Smooth muscle cell (in vitro differentiated cells): ENCODE measurements around the gene VDR. TPM values are rescaled to one million over a fixed set of nuclear protein-coding genes. Genes with fewer than 3 reads are reported as not detected.

Source experiments
- DNase-seq: peaks from one replicate; lab custom pipeline; 2025; ENCODE audit not compliant: unreplicated experiment; lab: John Stamatoyannopoulos, UW
- H2AFZ ChIP-seq: fragments of 200-600 bp; sonication (generic); 2 replicates; pipeline ENCODE4 v1.6.0; 2016; ENCODE audit warnings: antibody characterized with exemption, low read depth, mild to moderate bottlenecking
- H3F3A ChIP-seq: fragments of 200-600 bp; sonication (generic); 2 replicates; pipeline ENCODE4 v1.6.0; 2017; ENCODE audit warnings: antibody characterized with exemption, low read depth
- H3K27ac ChIP-seq: fragments of 200-600 bp; sonication (generic); 2 replicates; pipeline ENCODE4 v1.5.1; 2016; ENCODE audit warnings: low read depth, mild to moderate bottlenecking
- H3K27me3 ChIP-seq: fragments of 200-600 bp; sonication (generic); 2 replicates; pipeline ENCODE4 v1.6.1; 2016; ENCODE audit warnings: low read depth, mild to moderate bottlenecking
- H3K36me3 ChIP-seq: fragments of 200-600 bp; sonication (generic); 2 replicates; pipeline ENCODE4 v1.5.1; 2016; ENCODE audit warnings: low read depth
- H3K4me1 ChIP-seq: fragments of 200-600 bp; sonication (generic); 2 replicates; pipeline ENCODE4 v1.5.1; 2016; ENCODE audit warnings: low read depth
- H3K4me2 ChIP-seq: fragments of 200-600 bp; sonication (generic); 2 replicates; pipeline ENCODE4 v1.6.0; 2016; ENCODE audit warnings: mild to moderate bottlenecking
- H3K4me3 ChIP-seq: fragments of 200-600 bp; sonication (generic); 2 replicates; pipeline ENCODE4 v1.5.1; 2016; ENCODE audit warnings: mild to moderate bottlenecking
- H3K79me2 ChIP-seq: fragments of 200-600 bp; sonication (generic); 2 replicates; pipeline ENCODE4 v1.6.0; 2016; ENCODE audit warnings: low read depth, mild to moderate bottlenecking
- H3K9ac ChIP-seq: fragments of 200-600 bp; sonication (generic); 2 replicates; pipeline ENCODE4 v1.6.0; 2016; ENCODE audit warnings: low read depth
- H3K9me3 ChIP-seq: fragments of 200-600 bp; sonication (generic); replicated peaks from 2 replicates; pipeline ENCODE4 v1.5.1; 2016; ENCODE audit warnings: low read depth
- H4K20me1 ChIP-seq: fragments of 200-600 bp; sonication (generic); 2 replicates; pipeline ENCODE4 v1.6.0; 2016; ENCODE audit warnings: low read depth
- WGBS: methylation state at CpG from one replicate; pipeline ENCODE4 v1.1.7; 2016; ENCODE audit warnings: low lambda C conversion rate; 5-methylcytosine and 5-hydroxymethylcytosine counted together
- polyA plus RNA-seq: library from polyadenylated mRNA; unstranded; fragments of >200 nt; fragmentation: Nextera tagmentation; extraction: Ambion mirVana; gene quantifications from 2 replicates; pipeline ENCODE4 v1.2.1, GENCODE V29; 2016
- total RNA-seq: library from RNA; depleted of rRNA; stranded (reverse); fragments of >200 nt; gene quantifications from 2 replicates; pipeline ENCODE4 v1.2.3, GENCODE V29; 2014
- TF ChIP-seq, protein P1 (sequence below): fragments of 200-600 bp; sonication (generic); IDR thresholded peaks from 2 replicates; pipeline ENCODE4 v1.5.1; 2017; ENCODE audit warnings: borderline replicate concordance, mild to moderate bottlenecking, antibody characterized with exemption; ENCODE audit not compliant: insufficient read depth, poor library complexity, severe bottlenecking

The VDR gene
- total and polyA plus RNA-seq, 2 experiments from 2014 or later, result 8.0 to 16.5 TPM

DNA sequence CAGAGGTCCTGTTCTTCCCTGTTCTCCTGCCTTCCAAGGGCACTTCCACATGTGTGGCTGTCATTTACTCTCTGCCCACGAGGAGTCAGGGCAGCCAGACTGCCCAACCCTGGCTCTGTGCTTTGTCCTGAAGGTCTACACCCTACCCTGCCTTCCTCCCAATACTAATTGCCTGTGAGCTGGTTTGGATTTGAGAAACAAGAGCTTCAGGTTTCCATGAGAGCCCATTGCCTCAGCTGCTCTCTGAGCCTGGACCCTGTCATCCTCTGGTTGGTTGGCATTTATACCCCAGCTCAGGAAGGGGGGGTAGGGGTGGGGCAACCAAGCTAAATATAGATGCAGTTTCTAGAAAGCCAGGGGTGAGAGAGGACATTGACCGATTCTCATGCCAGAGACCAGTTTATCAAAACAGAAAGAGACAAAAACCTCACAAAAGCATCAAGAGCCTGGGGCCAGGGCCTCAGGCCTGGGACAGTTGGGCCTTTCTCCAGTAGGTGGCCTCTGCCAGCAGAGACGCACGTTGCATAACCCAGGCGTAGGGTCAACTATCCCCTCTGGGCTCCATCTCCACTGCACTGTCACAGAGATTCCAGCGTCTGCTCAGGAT is 34.5 kb downstream of the VDR start:
- no peak for DNase-seq
- Histone ChIP-seq H3K27ac (no peak overlapping the region), H3K79me2 (no peaks in the 10 kb centered on the region), H3K27me3 (no peaks in the 10 kb centered on the region), H2AFZ (no peak overlapping the region), H3F3A (no peaks in the 10 kb centered on the region), H3K9ac (no peak overlapping the region), H3K36me3 (no peaks in the 10 kb centered on the region), H3K4me2 (no peak overlapping the region), H3K4me3 (no peak overlapping the region), H3K4me1 (no peaks in the 10 kb centered on the region), H4K20me1 (no peaks in the 10 kb centered on the region), H3K9me3 (no peaks in the 10 kb centered on the region)
- WGBS, result 32% methylated on average over 6 of the region's 6 CpGs
- TF ChIP-seq, protein P1, sequence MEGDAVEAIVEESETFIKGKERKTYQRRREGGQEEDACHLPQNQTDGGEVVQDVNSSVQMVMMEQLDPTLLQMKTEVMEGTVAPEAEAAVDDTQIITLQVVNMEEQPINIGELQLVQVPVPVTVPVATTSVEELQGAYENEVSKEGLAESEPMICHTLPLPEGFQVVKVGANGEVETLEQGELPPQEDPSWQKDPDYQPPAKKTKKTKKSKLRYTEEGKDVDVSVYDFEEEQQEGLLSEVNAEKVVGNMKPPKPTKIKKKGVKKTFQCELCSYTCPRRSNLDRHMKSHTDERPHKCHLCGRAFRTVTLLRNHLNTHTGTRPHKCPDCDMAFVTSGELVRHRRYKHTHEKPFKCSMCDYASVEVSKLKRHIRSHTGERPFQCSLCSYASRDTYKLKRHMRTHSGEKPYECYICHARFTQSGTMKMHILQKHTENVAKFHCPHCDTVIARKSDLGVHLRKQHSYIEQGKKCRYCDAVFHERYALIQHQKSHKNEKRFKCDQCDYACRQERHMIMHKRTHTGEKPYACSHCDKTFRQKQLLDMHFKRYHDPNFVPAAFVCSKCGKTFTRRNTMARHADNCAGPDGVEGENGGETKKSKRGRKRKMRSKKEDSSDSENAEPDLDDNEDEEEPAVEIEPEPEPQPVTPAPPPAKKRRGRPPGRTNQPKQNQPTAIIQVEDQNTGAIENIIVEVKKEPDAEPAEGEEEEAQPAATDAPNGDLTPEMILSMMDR, result peak; percentile 40

DNA sequence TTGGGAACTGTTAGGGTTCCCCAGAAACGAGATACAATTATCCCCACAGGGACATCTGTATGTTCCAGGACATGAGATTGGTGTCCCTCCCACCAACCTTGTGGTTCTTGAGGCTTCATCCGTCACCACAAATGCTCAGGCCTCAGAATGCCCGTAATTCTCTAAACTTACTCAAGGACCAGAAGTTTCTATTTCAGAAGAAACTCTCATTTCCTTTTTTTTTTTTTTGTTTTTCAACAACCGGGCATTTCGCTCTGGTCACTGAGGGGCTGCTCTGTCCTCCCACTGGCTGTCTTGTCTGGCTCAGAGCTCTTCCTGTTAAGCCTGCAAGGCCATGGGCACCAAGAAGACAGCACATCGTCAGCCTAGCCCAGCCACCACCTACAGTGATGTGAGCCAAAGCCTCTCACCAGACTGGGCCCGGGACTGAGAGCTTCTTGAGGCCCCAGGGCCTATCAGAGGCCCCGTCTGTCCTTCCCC is 36.2 kb downstream of the VDR start:
- no peak for DNase-seq
- no peaks in the 10 kb centered on the region for H3K9me3 ChIP-seq
- no peaks in the 10 kb centered on the region for H3K79me2 ChIP-seq
- TF ChIP-seq, protein P1, result no peak
- H3K27me3 ChIP-seq, result no peaks in the 10 kb centered on the region
- H3K36me3 ChIP-seq, result no peaks in the 10 kb centered on the region
- peak overlapping the region; percentile 65 for H3K27ac ChIP-seq
- 69% methylated on average over 8 of the region's 8 CpGs for WGBS
- H2AFZ ChIP-seq, result no peak overlapping the region
- H3K4me1 ChIP-seq, result no peaks in the 10 kb centered on the region
- H3K4me2 ChIP-seq, result peak overlapping the region; percentile 46
- H4K20me1 ChIP-seq, result no peaks in the 10 kb centered on the region
- no peaks in the 10 kb centered on the region for H3F3A ChIP-seq
- H3K9ac ChIP-seq, result no peak overlapping the region
- no peak overlapping the region for H3K4me3 ChIP-seq

DNA sequence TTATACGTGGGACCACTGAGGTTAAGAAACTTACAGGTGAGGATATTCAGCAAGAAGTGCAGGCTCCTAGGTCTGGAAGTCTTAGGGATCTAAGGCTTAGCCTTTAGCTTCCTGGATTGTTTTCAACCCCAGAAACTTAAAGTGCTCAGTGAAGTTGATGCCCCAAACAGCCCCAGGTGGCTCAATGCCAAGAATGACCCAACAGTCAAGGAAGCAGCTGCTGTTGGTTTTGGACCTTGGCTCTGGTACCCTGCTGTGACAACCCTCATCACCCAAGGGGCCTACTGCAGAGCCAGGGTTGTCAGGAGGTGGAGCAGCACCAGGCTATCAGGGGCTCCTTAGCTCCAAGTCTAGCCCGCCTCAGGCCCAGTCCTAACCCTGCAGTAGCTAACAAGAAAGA is 36.8 kb downstream of the VDR start:
- DNase-seq, result no peak
- H3K27me3 ChIP-seq, result no peaks in the 10 kb centered on the region
- no peaks in the 10 kb centered on the region for H3K36me3 ChIP-seq
- no peak overlapping the region for H3K4me3 ChIP-seq
- H4K20me1 ChIP-seq, result no peaks in the 10 kb centered on the region
- no peak overlapping the region for H2AFZ ChIP-seq
- peak overlapping the region; percentile 46 for H3K4me2 ChIP-seq
- TF ChIP-seq, protein P1, result no peak
- no peaks in the 10 kb centered on the region for H3K4me1 ChIP-seq
- no peak overlapping the region for H3K9ac ChIP-seq
- no peaks in the 10 kb centered on the region for H3K9me3 ChIP-seq
- no peaks in the 10 kb centered on the region for H3F3A ChIP-seq
- H3K79me2 ChIP-seq, result no peaks in the 10 kb centered on the region
- WGBS, result 92% methylated on average over 2 of the region's 2 CpGs
- peak overlapping the region; percentile 65 for H3K27ac ChIP-seq

DNA sequence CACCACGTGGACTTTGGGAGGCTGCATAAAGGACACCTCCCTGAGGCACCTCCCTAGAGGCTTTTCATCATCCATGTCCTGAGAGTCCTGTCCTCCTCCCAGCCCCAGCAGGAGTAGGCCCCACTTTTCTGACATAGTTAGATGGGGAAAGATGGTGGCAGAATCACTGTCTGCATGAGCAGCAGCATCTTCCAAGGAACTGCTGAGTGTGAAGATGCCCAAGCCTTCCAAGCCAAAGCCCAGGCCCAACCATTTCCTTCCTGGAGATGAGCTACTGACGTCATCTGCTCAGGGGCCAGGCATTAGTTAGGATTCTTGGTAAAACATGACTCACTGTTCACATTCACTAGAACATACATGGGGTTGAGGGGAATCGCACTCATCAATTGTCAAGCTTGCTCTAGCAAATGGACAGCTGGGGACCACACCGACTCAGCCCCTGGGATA is 37.3 kb downstream of the VDR start:
- Histone ChIP-seq H3K27ac (peak overlapping the region; percentile 65), H3K4me2 (peak overlapping the region; percentile 46), H3K36me3 (no peaks in the 10 kb centered on the region), H3K9ac (no peak overlapping the region), H3K27me3 (no peaks in the 10 kb centered on the region), H3K9me3 (no peaks in the 10 kb centered on the region), H4K20me1 (no peaks in the 10 kb centered on the region), H3F3A (no peaks in the 10 kb centered on the region), H3K4me1 (no peaks in the 10 kb centered on the region), H2AFZ (no peak overlapping the region), H3K4me3 (no peak overlapping the region), H3K79me2 (no peaks in the 10 kb centered on the region)
- DNase-seq, result no peak
- TF ChIP-seq, protein P1, result no peak
- whole genome bisulfite sequencing, result 62% methylated on average over 4 of the region's 4 CpGs
